Neuronal stem cell (in vitro differentiated cells): Measurements from ENCODE around the gene SCEL.

Experiments
- DNase-seq: peaks from one replicate; pipeline ENCODE4 v3.0.0-alpha.2; 2013; ENCODE audit warnings: low spot score
- H2AFZ ChIP-seq: one replicate; pipeline ENCODE4 v1.6.1; 2013; ENCODE audit warnings: mild to moderate bottlenecking, low read length, inconsistent platforms
- H2AK5ac ChIP-seq: 2 replicates; pipeline ENCODE4 v1.6.1; 2013; ENCODE audit warnings: low read depth, mild to moderate bottlenecking, inconsistent platforms, low read length, moderate library complexity, mixed read lengths
- H2BK120ac ChIP-seq: 2 replicates; pipeline ENCODE4 v1.6.1; 2013; ENCODE audit warnings: low read depth, mild to moderate bottlenecking, inconsistent platforms, low read length, moderate library complexity, mixed read lengths
- H2BK12ac ChIP-seq: one replicate; pipeline ENCODE4 v1.6.1; 2013; ENCODE audit warnings: low read length, inconsistent platforms
- H2BK15ac ChIP-seq: 2 replicates; pipeline ENCODE4 v1.6.1; 2013; ENCODE audit warnings: mild to moderate bottlenecking, low read length, inconsistent platforms, mixed read lengths
- H2BK5ac ChIP-seq: one replicate; pipeline ENCODE4 v1.6.1; 2013; ENCODE audit warnings: inconsistent platforms, mild to moderate bottlenecking, low read length, moderate library complexity
- H3K14ac ChIP-seq: one replicate; pipeline ENCODE4 v1.6.1; 2013; ENCODE audit warnings: low read length, inconsistent platforms
- H3K18ac ChIP-seq: 2 replicates; pipeline ENCODE4 v1.6.1; 2013; ENCODE audit warnings: low read length, inconsistent platforms
- H3K23ac ChIP-seq: 2 replicates; pipeline ENCODE4 v1.6.1; 2013; ENCODE audit warnings: low read depth, mild to moderate bottlenecking, mixed read lengths, low read length, inconsistent platforms; ENCODE audit not compliant: poor library complexity
- H3K27ac ChIP-seq: replicated peaks from 3 replicates; pipeline ENCODE4 v1.5.1; 2013; ENCODE audit warnings: low read length, inconsistent platforms
- H3K27me3 ChIP-seq, 3 experiments: 2 replicates each; pipeline ENCODE4 v1.6.1; 2013; ENCODE audit warnings: low read length in 3 of 3, mild to moderate bottlenecking in 2 of 3, inconsistent platforms in 1 of 3, low read depth in 1 of 3, mixed read lengths in 1 of 3, moderate library complexity in 1 of 3; ENCODE audit not compliant: control insufficient read depth in 3 of 3, insufficient read depth in 3 of 3
- H3K36me3 ChIP-seq, 2 donors: replicated peaks in 1 of 2; 2 replicates each; pipeline ENCODE4 v1.6.1; 2013; ENCODE audit warnings: low read length in 2 of 2; ENCODE audit not compliant: control insufficient read depth in 2 of 2, insufficient read depth in 2 of 2
- H3K4ac ChIP-seq: 2 replicates; pipeline ENCODE4 v1.6.1; 2013; ENCODE audit warnings: inconsistent platforms, mild to moderate bottlenecking, low read length, moderate library complexity
- H3K4me1 ChIP-seq, 2 donors: 1 replicate in 1 of 2; 2 replicates in 1 of 2; pipeline ENCODE4 v1.6.1; 2013; ENCODE audit warnings: low read length in 2 of 2, low read depth in 1 of 2; ENCODE audit not compliant: control insufficient read depth in 2 of 2, insufficient read depth in 1 of 2
- H3K4me2 ChIP-seq: one replicate; pipeline ENCODE4 v1.6.1; 2013; ENCODE audit warnings: mild to moderate bottlenecking, low read length, inconsistent platforms; ENCODE audit not compliant: insufficient read depth, poor library complexity, severe bottlenecking
- H3K4me3 ChIP-seq, 2 donors: 2 replicates each; pipeline ENCODE4 v1.5.1; 2013; ENCODE audit warnings: low read length in 2 of 2, mild to moderate bottlenecking in 2 of 2, inconsistent platforms in 1 of 2, moderate library complexity in 1 of 2
- H3K79me1 ChIP-seq: one replicate; pipeline ENCODE4 v1.6.1; 2013; ENCODE audit warnings: low read depth, mild to moderate bottlenecking, inconsistent platforms, low read length, moderate library complexity
- H3K9ac ChIP-seq: one replicate; pipeline ENCODE4 v1.6.1; 2013; ENCODE audit warnings: mild to moderate bottlenecking, low read depth, low read length, inconsistent platforms; ENCODE audit not compliant: poor library complexity
- H3K9me3 ChIP-seq, 2 donors: replicated peaks in 1 of 2; 2 replicates each; pipeline versions ENCODE3 to v1.6.1; 2013; ENCODE audit warnings: low read length in 2 of 2, mild to moderate bottlenecking in 2 of 2, inconsistent platforms in 1 of 2, low read depth in 1 of 2, mixed read lengths in 1 of 2, moderate library complexity in 1 of 2; ENCODE audit not compliant: control insufficient read depth in 2 of 2, insufficient read depth in 1 of 2
- H4K8ac ChIP-seq: one replicate; pipeline ENCODE4 v1.6.1; 2013; ENCODE audit warnings: low read depth, mild to moderate bottlenecking, inconsistent platforms, low read length, moderate library complexity
- H4K91ac ChIP-seq: one replicate; pipeline ENCODE4 v1.6.1; 2013; ENCODE audit warnings: low read length, low read depth, mild to moderate bottlenecking, inconsistent platforms; ENCODE audit not compliant: poor library complexity
- WGBS, 2 donors: extraction: QIAGEN DNeasy Blood & Tissue Kit; methylation state at CpG; one replicate each; pipeline ENCODE4 v1.1.7; 2013; ENCODE audit warnings: missing lambda C conversion rate in 2 of 2, mixed read lengths in 1 of 2; ENCODE audit not compliant: insufficient read length in 2 of 2, insufficient replicate concordance in 1 of 2; ENCODE audit errors: extremely low coverage in 2 of 2; 5-methylcytosine and 5-hydroxymethylcytosine counted together

Gene SCEL

DNA sequence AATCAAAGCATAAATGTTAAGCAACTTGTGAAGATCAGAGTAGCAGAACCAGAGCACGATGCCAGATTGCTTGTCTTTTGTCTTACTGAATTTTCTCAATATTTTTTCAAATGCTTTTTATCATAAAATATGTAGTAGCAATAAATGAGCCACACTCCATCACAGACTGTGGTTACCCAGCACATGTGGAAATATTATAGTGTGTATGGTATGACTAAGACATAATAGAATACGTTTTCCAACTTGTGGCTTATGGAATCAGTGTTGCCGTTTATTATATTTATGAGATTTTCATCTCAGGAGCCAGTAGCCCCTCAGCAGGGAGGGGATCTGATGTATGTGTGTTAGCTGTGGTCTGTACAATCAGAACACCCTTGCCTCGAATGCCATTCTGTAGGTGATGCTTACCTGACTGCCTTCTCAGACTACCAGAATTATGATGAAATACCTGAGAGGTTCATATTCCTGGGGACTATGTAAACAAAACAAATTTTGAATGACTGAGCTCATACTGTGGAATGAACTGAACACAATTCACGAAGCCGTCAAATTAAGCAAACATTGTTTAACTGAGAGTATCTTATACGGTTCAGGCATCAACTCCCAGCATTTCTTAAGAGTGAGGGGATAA lies 1.9 kb downstream of the SCEL start:
- Histone ChIP-seq H2BK12ac (no peak overlapping the region), H4K91ac (no peak overlapping the region), H4K8ac (no peak overlapping the region), H3K4me1 (peaks cover 0 to 1% of the 10 kb centered on the region in 2 donors), H2BK5ac (no peak overlapping the region), H3K18ac (no peak overlapping the region), H3K27ac (no peak overlapping the region), H3K14ac (no peak overlapping the region), H2AFZ (no peak overlapping the region), H2BK15ac (no peak overlapping the region), H3K36me3 (no peaks in the 10 kb centered on the region), H2AK5ac (no peak overlapping the region), H3K23ac (no peak overlapping the region), H2BK120ac (no peak overlapping the region), H3K4me3 (no peak overlapping the region), H3K4ac (no peak overlapping the region), H3K9ac (no peak overlapping the region), H3K4me2 (no peak overlapping the region), H3K9me3 (no peaks in the 10 kb centered on the region), H3K79me1 (no peaks in the 10 kb centered on the region), H3K27me3 (no peaks in the 10 kb centered on the region)
- DNase-seq = no peak
- WGBS, 2 donors = no CpG with 5 or more reads among the region's 7 CpGs

DNA sequence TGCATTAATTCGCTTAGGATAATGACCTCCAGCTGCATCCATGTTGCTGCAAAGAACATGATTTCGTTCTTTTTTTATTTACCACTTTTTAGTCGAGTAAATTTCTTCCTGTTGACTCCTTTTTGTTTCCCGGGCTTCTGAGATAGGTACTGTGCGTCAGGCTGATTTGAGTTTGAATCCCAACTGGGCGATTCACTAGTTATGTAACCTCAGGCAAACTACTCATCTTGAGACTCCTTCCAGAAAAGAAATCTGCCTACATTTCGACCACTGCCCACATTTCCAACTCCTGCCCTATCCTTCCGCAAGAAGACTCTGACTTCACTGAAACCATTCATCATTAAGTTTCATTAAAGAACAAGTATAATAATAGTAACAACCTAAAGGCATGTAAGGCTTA lies 8.2 kb downstream of the SCEL start:
- no peak overlapping the region for H3K14ac ChIP-seq
- H2BK12ac ChIP-seq = no peak overlapping the region
- H4K91ac ChIP-seq = no peak overlapping the region
- H3K9ac ChIP-seq = no peak overlapping the region
- H3K4me3 ChIP-seq = no peak overlapping the region
- H3K4ac ChIP-seq = no peak overlapping the region
- no peak overlapping the region for H2AK5ac ChIP-seq
- no peaks in the 10 kb centered on the region for H3K79me1 ChIP-seq
- no CpG with 5 or more reads among the region's 8 CpGs for WGBS, 2 donors
- H2BK5ac ChIP-seq = no peak overlapping the region
- H3K4me1 ChIP-seq = no peaks in the 10 kb centered on the region
- H3K4me2 ChIP-seq = no peak overlapping the region
- H3K23ac ChIP-seq = no peak overlapping the region
- H2BK120ac ChIP-seq = no peak overlapping the region
- no peaks in the 10 kb centered on the region for H3K9me3 ChIP-seq
- H3K18ac ChIP-seq = no peak overlapping the region
- DNase-seq = no peak
- H2BK15ac ChIP-seq = no peak overlapping the region
- H3K36me3 ChIP-seq = no peaks in the 10 kb centered on the region
- H3K27ac ChIP-seq = no peak overlapping the region
- H4K8ac ChIP-seq = no peak overlapping the region
- H2AFZ ChIP-seq = no peak overlapping the region
- no peaks in the 10 kb centered on the region for H3K27me3 ChIP-seq

GRCh38 chr13:77544355-77544754 lies 8.8 kb downstream of the SCEL start:
- Histone ChIP-seq H3K4me2 (no peak overlapping the region), H2AFZ (no peak overlapping the region), H3K9ac (no peak overlapping the region), H2BK15ac (no peak overlapping the region), H3K27me3 (no peaks in the 10 kb centered on the region), H3K14ac (no peak overlapping the region), H3K23ac (no peak overlapping the region), H2BK5ac (no peak overlapping the region), H2AK5ac (no peak overlapping the region), H3K4me3 (no peak overlapping the region), H3K27ac (no peak overlapping the region), H3K4me1 (no peaks in the 10 kb centered on the region), H2BK12ac (no peak overlapping the region), H3K4ac (no peak overlapping the region), H3K36me3 (no peaks in the 10 kb centered on the region), H4K8ac (no peak overlapping the region), H2BK120ac (no peak overlapping the region), H4K91ac (no peak overlapping the region), H3K9me3 (no peaks in the 10 kb centered on the region), H3K18ac (no peak overlapping the region), H3K79me1 (no peaks in the 10 kb centered on the region)
- DNase-seq = no peak
- no CpG with 5 or more reads among the region's 1 CpG for WGBS, 2 donors

DNA sequence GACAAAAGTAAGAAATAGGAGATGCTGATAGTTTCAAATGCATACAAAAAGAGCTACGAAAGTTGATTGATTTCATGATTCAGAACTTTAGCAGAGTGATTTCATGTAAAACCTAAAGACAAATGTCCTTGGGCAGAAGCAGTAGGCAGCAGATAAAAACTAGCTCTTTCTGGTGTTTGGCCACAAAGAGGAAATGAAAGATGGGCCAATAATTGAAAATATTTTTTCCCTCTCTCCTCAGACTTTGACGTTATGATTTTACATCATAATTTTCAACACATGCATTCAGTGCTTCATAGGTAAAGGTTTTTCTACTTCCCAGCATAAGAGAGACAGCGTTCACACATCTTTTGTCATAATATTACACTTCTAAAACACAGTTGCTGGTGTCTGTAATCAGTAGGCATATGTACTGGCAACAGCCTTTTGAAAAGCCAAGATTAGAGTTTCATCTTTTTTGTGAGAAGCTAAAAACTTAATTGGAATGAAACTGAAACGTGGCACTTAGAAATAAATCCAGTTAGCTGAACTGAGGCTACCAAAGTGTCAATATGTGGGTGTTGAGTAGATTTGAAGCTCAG lies 9.3 kb downstream of the SCEL start:
- H4K91ac ChIP-seq = no peak overlapping the region
- H4K8ac ChIP-seq = no peak overlapping the region
- WGBS, 2 donors = no CpG with 5 or more reads among the region's 4 CpGs
- H2BK12ac ChIP-seq = no peak overlapping the region
- H3K4me3 ChIP-seq = no peak overlapping the region
- H2BK5ac ChIP-seq = no peak overlapping the region
- no peak overlapping the region for H3K27ac ChIP-seq
- H3K4me2 ChIP-seq = no peak overlapping the region
- H3K4me1 ChIP-seq = no peaks in the 10 kb centered on the region
- H3K9ac ChIP-seq = no peak overlapping the region
- no peak for DNase-seq
- no peak overlapping the region for H2BK120ac ChIP-seq
- H3K23ac ChIP-seq = no peak overlapping the region
- H3K36me3 ChIP-seq = no peaks in the 10 kb centered on the region
- H3K27me3 ChIP-seq = no peaks in the 10 kb centered on the region
- no peak overlapping the region for H2BK15ac ChIP-seq
- H3K9me3 ChIP-seq = no peaks in the 10 kb centered on the region
- no peaks in the 10 kb centered on the region for H3K79me1 ChIP-seq
- no peak overlapping the region for H2AFZ ChIP-seq
- no peak overlapping the region for H2AK5ac ChIP-seq
- H3K18ac ChIP-seq = no peak overlapping the region
- no peak overlapping the region for H3K4ac ChIP-seq
- no peak overlapping the region for H3K14ac ChIP-seq
